ENCODE measurements around the gene HTRA3.

- TF ChIP-seq CTCF (IDR thresholded peaks at IDR 0.05) (no peak), POLR2A (IDR thresholded peaks at IDR 0.05) (no peak)
Observed at GRCh38 chr4:8221985-8222384, 47.6 kb upstream of the HTRA3 start.

Data from uterus (tissue), 2 donors.